ENCODE measurements around the gene C2.

The C2 gene

GRCh38 chr6:31968326-31968725, 40.8 kb downstream of the C2 start:
- DNase-seq (ENCODE audit: low read depth in 1 of 2, low spot score in 1 of 2), result no peak
- H3K27ac ChIP-seq (replicated peaks), result no peak overlapping the region
- no peak overlapping the region for H3K4me3 ChIP-seq (replicated peaks; ENCODE audit: insufficient read depth, low read length)
- no peaks in the 10 kb centered on the region for H3K27me3 ChIP-seq (ENCODE audit: insufficient read depth, poor library complexity, severe bottlenecking)
- TF ChIP-seq CTCF (IDR thresholded peaks at IDR 0.05; ENCODE audit: insufficient read depth, low read length), result no peak
- TF ChIP-seq SPI1 (IDR thresholded peaks at IDR 0.05; ENCODE audit: borderline replicate concordance, low read depth), result no peak
- no peak for TF ChIP-seq GABPA (IDR thresholded peaks at IDR 0.05; ENCODE audit: low read depth)
- TF ChIP-seq POLR2AphosphoS5 (IDR thresholded peaks at IDR 0.05; ENCODE audit: low read depth), result no peak
- no peak for TF ChIP-seq REST (IDR thresholded peaks at IDR 0.05; ENCODE audit: insufficient replicate concordance, low read depth)

- Histone ChIP-seq H3K27me3 (ENCODE audit: insufficient read depth, poor library complexity, severe bottlenecking) (no peaks in the 10 kb centered on the region), H3K27ac (replicated peaks) (no peak overlapping the region), H3K4me3 (replicated peaks; ENCODE audit: insufficient read depth, low read length) (no peak overlapping the region)
- no peak for DNase-seq (ENCODE audit: low read depth in 1 of 2, low spot score in 1 of 2)
- TF ChIP-seq SPI1 (IDR thresholded peaks at IDR 0.05; ENCODE audit: borderline replicate concordance, low read depth), result no peak
- TF ChIP-seq CTCF (IDR thresholded peaks at IDR 0.05; ENCODE audit: insufficient read depth, low read length), result no peak
- TF ChIP-seq GABPA (IDR thresholded peaks at IDR 0.05; ENCODE audit: low read depth), result no peak
- no peak for TF ChIP-seq POLR2AphosphoS5 (IDR thresholded peaks at IDR 0.05; ENCODE audit: low read depth)
- TF ChIP-seq REST (IDR thresholded peaks at IDR 0.05; ENCODE audit: insufficient replicate concordance, low read depth), result no peak
Measured at GRCh38 chr6:31968791-31969711, 41.5 kb downstream of the C2 start.

- DNase-seq (ENCODE audit: low read depth in 1 of 2, low spot score in 1 of 2), result no peak
- no peaks in the 10 kb centered on the region for H3K27me3 ChIP-seq (ENCODE audit: insufficient read depth, poor library complexity, severe bottlenecking)
Measured at GRCh38 chr6:31969712-31970603, 42.4 kb downstream of the C2 start.

More at GRCh38 chr6:31969712-31970603, 42.4 kb downstream of the C2 start:
- peak overlapping the region; percentile 82 for H3K4me3 ChIP-seq (replicated peaks; ENCODE audit: insufficient read depth, low read length)
- no peak overlapping the region for H3K27ac ChIP-seq (replicated peaks)
- no peak for TF ChIP-seq POLR2AphosphoS5 (IDR thresholded peaks at IDR 0.05; ENCODE audit: low read depth)
- TF ChIP-seq REST (IDR thresholded peaks at IDR 0.05; ENCODE audit: insufficient replicate concordance, low read depth), result no peak
- no peak for TF ChIP-seq SPI1 (IDR thresholded peaks at IDR 0.05; ENCODE audit: borderline replicate concordance, low read depth)
- no peak for TF ChIP-seq GABPA (IDR thresholded peaks at IDR 0.05; ENCODE audit: low read depth)
- TF ChIP-seq CTCF (IDR thresholded peaks at IDR 0.05; ENCODE audit: insufficient read depth, low read length), result no peak
